GM10266 (cell line): ENCODE data around the gene TSPAN10.
A peak's percentile ranks its signal among the peaks of the same experiment; 100 is the strongest.
"Not testable (repeated sequence)": the region's sequence is repeated elsewhere in the genome, so short reads cannot be mapped to it uniquely, and the experiment has no call there.

ENCODE experiments used
- DNase-seq: peaks from one replicate; pipeline ENCODE4 v3.0.0; 2012; ENCODE audit errors: extremely low spot score
- TF ChIP-seq, protein P1 (sequence below): IDR thresholded peaks from 2 replicates; pipeline ENCODE4 v1.5.1; 2012; ENCODE audit warnings: mild to moderate bottlenecking, low read depth; ENCODE audit not compliant: control insufficient read depth, insufficient read depth; ENCODE audit errors: missing control alignments

Gene TSPAN10

DNA sequence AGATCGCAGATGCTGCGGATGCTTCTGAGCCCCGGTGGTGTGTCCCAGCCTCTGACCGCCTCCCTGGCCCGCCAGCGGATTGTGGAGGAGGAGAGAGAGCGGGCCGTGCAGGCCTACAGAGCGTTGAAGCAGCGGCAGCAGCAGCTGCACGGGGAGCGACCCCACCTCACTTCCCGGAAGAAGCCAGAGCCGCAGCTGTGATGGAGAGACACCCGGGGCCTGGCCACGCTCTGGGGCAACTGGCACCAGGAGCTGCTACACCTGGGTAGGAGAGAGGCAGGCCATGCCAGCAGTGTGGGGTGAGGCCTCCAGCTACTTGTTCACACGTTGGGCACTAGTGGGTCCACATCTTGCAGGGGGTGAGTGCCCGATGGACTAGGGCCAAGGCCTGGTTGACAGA, 35.5 kb downstream of the TSPAN10 start:
- TF ChIP-seq, protein P1, sequence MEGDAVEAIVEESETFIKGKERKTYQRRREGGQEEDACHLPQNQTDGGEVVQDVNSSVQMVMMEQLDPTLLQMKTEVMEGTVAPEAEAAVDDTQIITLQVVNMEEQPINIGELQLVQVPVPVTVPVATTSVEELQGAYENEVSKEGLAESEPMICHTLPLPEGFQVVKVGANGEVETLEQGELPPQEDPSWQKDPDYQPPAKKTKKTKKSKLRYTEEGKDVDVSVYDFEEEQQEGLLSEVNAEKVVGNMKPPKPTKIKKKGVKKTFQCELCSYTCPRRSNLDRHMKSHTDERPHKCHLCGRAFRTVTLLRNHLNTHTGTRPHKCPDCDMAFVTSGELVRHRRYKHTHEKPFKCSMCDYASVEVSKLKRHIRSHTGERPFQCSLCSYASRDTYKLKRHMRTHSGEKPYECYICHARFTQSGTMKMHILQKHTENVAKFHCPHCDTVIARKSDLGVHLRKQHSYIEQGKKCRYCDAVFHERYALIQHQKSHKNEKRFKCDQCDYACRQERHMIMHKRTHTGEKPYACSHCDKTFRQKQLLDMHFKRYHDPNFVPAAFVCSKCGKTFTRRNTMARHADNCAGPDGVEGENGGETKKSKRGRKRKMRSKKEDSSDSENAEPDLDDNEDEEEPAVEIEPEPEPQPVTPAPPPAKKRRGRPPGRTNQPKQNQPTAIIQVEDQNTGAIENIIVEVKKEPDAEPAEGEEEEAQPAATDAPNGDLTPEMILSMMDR = no peak
- no peak for DNase-seq

DNA sequence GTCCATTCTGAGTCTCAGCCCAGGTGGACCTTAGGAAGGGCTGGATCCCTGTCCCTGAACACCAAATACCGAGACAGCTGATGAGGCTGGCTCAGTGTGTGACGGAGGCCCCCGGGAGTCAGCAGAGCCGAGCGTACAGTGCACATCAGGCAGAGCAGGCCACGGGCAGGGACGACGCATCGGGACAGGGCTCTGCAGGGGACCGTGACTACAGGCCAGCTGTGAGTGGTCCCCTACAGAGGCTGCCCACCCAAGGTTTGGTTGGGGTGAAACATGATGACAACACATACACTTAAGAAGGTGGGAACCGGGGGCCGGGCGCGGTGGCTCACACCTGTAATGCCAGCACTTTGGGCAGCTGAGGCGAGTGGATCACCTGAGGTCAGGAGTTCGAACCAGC, 36.0 kb downstream of the TSPAN10 start:
- no peak for DNase-seq
- TF ChIP-seq, protein P1 = no peak

DNA sequence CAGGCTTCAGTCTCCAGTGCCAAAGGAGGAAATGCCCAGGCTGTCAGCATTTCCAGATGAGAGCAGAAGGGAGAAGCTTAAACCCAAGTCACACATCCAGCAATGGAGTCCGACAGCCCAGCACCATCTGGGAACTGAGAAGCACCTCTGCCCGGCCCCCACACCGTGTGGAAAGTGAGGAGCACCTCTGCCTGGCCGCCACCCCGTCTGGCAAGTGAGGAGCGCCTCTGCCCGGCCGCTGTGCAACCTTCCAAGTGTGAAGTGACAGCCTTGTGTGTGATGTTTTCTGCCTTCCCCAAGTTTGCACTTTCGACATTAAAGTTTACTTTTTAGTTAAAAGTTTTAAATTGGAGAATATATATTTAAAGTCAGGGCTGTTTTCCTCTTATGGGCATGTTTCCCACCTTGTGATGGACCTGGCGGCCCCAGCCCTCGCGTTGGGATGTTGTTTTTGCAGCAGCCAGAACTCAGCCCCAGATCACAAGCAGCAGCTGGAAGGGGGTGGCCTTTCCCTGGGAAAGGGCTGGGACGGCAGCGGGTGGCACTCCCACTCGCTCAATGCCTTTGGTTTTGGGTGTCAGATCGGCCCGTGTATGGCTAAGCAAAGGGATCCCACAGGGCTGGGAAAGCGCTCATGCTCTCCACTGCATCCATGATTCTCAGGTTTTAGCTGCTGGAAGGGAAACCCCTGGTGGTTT, 36.7 kb downstream of the TSPAN10 start:
- TF ChIP-seq, protein P1 = no peak
- no peak for DNase-seq

DNA sequence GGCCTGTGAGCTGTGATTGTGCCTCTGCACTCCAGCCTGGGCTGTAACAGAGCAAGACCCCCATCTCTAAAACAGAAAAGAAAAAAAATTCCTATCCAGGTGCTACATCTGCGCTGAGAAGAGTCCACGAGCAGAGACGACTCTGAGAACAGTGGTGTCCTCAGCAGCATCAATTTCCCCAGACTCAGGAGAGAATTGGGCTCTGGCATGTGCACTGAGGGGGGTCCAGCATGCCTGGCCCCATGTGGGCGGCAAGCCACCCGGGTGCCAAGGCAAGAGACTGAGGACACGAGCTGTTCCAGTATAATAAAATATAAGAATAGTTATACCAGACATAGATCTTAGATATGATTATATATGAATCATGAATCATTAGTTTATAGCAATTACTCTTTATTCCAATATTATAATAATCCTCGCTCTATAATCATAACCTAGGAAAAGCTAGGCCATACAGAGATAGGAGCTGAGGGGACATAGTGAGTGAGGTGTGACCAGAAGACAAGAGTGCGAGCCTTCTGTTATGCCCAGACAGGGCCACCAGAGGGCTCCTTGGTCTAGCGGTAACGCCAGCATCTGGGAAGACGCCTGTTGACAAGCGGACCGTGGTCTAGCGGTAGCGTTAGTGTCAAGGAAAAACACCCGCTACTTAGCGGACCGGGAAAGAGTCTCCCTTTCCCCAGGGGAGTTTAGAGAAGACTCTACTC, 38.7 kb downstream of the TSPAN10 start:
- not testable (repeated sequence) for DNase-seq
- TF ChIP-seq, protein P1 = peak; percentile 49

DNA sequence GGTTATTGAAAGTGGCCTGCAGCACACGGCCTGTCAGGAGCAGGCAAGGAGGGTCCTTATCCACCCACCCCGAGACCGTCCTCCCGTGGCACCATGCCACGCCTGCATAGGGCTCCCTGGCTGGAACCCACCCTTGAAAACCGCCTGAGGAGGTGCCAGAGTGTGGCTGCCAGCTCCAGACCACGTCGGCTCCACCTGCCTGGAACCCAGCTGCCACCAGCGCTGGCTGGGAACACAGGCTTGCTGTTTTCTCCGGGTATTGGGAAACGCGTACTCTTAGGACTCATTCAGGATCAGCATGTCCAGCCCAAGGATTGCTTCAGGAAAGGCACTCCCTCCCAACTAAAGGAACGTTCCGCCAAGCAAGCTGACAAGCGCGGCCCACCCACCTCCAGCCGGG, 39.9 kb downstream of the TSPAN10 start:
- no peak for DNase-seq
- TF ChIP-seq, protein P1 = no peak

DNA sequence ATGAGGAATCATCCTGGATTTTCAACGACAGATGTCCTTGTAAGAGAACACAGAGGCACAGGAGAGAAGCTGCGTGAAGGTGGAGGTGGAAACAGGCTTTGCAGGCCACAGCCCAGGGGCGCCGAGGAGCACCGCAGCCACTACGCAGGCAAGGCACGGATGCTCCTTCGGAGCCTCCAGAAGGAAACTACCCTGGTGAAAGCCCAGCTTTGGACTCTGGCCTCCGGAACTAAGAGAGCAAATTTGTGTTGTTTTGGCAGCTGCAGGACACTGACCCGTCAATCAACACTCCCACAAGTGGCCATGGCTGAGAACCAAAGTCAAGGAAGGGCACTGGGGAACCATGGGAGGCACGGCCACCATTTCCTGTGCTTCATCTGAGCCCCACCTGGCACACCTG, 43.2 kb downstream of the TSPAN10 start:
- DNase-seq = no peak
- TF ChIP-seq, protein P1 = no peak

DNA sequence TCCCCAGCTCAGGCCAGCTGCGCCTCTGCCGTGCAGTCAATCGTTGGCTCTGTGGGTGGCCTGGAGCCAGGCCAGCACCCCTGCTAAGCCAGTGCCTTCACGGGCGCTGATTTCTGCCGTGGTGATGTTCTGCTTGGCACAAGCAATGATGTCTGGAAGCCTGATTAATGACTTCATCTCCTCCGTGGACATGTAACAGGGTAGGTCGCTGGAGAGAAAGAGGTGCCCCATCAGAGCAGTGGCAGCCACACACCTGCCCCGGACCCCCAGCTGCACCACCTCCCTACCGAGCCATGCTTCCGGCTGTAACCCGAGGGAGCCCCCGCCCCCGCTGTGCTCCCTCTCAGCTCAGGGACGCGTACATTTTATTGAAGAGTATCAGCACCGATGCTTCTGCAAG, 44.7 kb downstream of the TSPAN10 start:
- TF ChIP-seq, protein P1 = no peak
- DNase-seq = no peak
